ENCODE results near the gene HIVEP3.

Gene HIVEP3

DNA sequence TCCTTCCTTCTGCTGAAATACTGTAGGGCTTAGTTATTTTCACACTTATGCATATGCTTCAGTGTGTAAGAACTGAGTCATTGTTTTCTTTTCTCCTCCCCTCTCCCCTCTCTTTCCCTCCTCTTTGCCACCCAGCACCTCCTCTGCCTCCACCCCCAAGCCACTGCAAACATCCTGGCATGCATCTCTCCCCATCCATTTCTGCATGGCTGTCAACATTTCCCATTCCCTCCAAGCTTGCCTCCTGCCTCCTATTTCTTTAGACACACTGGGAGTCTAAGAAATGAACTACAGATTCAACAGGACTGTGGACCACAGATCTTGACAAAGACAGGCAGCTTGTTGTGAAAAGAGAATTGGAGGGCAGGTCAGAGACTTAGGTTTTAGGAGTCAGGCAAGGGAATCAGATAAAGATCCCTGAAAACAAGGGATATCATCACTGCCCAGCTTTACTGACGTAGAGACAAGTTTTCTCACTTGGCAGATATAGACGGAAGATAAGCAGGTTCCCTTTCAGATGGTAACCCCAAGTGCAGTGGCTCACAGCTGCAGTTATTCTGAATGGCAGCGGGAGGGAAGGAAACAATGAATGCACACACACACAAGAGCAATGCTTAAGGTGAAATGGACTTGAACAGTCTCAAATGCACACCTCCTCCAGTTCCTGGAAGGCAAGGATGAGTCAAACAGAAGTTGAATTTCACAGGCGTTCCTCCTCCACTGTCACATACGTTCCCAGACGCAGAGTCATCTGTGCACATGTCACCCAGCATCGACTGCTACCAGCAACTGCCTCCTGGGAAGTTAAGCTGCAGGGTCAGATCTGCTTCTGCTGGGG lies 56.1 kb downstream of the HIVEP3 start:
- TF ChIP-seq, protein P1, sequence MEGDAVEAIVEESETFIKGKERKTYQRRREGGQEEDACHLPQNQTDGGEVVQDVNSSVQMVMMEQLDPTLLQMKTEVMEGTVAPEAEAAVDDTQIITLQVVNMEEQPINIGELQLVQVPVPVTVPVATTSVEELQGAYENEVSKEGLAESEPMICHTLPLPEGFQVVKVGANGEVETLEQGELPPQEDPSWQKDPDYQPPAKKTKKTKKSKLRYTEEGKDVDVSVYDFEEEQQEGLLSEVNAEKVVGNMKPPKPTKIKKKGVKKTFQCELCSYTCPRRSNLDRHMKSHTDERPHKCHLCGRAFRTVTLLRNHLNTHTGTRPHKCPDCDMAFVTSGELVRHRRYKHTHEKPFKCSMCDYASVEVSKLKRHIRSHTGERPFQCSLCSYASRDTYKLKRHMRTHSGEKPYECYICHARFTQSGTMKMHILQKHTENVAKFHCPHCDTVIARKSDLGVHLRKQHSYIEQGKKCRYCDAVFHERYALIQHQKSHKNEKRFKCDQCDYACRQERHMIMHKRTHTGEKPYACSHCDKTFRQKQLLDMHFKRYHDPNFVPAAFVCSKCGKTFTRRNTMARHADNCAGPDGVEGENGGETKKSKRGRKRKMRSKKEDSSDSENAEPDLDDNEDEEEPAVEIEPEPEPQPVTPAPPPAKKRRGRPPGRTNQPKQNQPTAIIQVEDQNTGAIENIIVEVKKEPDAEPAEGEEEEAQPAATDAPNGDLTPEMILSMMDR (IDR thresholded peaks at IDR 0.05; ENCODE audit: low read depth, low read length), result no peak
- no peak for DNase-seq (ENCODE audit: extremely low read depth, low read depth)

DNA sequence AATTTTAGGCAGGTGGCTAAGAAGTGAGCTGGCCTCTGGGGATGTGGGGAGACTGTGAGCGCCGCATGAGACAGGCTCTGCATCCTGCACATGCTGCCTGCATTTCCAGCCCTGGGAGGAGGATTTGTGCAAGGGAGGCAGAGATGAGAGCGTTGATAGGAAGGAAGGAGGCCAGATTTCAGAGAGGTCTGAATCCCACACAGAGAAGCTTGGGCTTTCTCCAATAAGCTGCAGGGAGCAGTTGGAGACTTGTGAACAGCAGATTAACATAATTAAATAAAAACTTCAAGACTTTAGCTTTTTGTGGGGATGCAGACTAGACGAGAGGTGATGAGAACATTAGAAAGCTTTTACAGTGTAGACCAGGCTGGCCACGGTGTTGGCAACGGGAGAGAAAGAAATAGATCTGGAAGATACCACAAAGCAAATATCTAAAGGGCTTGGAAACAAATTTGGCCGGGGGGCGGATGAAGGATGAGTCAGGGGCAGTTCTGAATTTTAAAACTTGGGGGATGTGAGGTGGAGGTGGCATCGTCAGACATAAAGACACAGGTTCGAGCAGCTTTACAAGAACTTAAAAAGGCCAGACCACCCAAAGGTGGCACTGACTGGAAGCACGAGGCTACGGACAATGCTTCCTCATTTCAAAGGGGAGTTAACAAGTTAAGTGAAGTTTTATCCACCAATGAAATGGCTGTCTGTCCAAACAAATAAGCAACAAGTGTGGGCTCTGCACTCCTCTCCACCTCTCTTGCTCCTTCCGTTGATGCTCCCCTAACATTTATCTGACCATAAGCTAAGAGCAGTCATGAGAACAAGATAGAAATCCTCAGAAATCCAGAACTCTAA lies 57.0 kb downstream of the HIVEP3 start:
- no peak for DNase-seq (ENCODE audit: extremely low read depth, low read depth)
- TF ChIP-seq, protein P1 (IDR thresholded peaks at IDR 0.05; ENCODE audit: low read depth, low read length), result no peak

GRCh38 chr1:41860771-41861170 lies 58.0 kb downstream of the HIVEP3 start:
- DNase-seq (ENCODE audit: extremely low read depth, low read depth), result no peak
- TF ChIP-seq, protein P1 (IDR thresholded peaks at IDR 0.05; ENCODE audit: low read depth, low read length), result no peak

DNA sequence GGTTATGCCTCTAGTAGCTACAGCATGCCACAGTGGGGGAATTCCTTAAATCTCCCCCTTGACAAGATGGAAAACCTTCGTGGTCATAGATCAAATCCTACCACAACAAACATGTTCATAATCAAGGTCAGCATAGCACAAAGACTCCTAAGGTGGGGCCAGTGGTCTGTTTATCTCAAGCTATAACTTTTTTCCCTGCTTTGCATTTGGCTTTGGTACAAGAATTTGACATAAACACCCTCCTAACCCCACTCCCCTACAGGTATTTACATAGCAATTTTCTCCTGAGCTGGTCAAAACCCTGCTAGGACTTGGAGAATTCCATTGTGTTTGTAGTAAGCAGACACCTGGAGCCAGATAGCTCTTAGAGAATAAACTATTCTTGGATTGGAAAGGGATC lies 58.5 kb downstream of the HIVEP3 start:
- TF ChIP-seq, protein P1 (IDR thresholded peaks at IDR 0.05; ENCODE audit: low read depth, low read length), result no peak
- no peak for DNase-seq (ENCODE audit: extremely low read depth, low read depth)

- TF ChIP-seq, protein P1 (IDR thresholded peaks at IDR 0.05; ENCODE audit: low read depth, low read length), result no peak
- DNase-seq (ENCODE audit: extremely low read depth, low read depth), result no peak
Observed at GRCh38 chr1:41859686-41860085, 59.0 kb downstream of the HIVEP3 start.

DNA sequence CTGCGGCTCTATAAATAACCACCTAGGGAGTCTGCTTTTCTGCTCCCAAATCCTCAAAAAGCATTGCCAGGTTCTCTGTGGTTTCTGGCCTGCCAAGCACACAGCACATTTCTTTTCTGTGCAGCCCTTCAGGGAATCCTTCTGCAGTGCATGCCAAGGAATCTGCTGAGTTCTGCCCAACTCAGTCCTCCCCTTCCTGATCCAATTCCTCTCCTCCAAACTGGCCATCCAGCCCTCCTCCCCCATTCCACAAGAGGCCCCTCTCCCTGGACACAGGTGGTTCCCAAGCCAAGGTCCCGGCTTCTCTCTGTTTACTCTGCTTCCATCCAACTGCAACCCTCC lies 61.8 kb downstream of the HIVEP3 start:
- DNase-seq (ENCODE audit: extremely low read depth, low read depth), result peak; percentile 22
- TF ChIP-seq, protein P1 (IDR thresholded peaks at IDR 0.05; ENCODE audit: low read depth, low read length), result no peak

All from AG09319 (cell line).